OCI-LY7 (cell line): ENCODE data around the gene MSANTD3.

ENCODE experiments used
- CTCF ChIP-seq: fragments of 200-600 bp; sonication (generic); conservative IDR thresholded peaks from 2 replicates; pipeline ENCODE4 v1.5.1; 2014; ENCODE audit warnings: mild to moderate bottlenecking, antibody characterized with exemption, low read length, moderate library complexity, mixed read lengths
- EZH2phosphoT487 ChIP-seq: fragments of 200-600 bp; sonication (generic); IDR thresholded peaks from 2 replicates; pipeline ENCODE4 v1.6.1; 2018; ENCODE audit warnings: low read depth, borderline replicate concordance, mild to moderate bottlenecking, mixed run types, antibody characterized with exemption, low read length, moderate library complexity, mixed read lengths

DNA sequence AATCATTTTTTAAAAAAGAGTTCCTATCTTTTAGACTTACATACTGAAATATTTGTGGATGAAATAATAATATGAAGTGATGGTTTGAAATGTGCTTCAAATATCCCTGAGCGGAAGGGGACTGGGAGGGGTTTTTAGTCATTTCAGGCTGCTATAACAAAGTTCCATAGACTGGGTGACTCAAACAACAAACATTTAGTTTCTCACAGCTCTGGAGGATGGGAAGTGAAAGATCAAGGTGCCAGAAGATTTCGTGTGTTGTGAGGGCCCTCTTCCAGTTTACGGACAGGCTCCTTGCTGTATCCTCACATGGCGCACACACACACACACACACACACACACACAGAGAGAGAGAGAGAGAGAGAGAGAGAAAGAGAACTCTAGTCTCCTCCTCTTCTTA, 47.1 kb upstream of the MSANTD3 start:
- TF ChIP-seq CTCF, result no peak
- TF ChIP-seq EZH2phosphoT487, result no peak
